Hypothalamus (tissue), 51 donors: Measurements from ENCODE around the gene MRPL48.
"Not testable (repeated sequence)": the region's sequence is repeated elsewhere in the genome, so short reads cannot be mapped to it uniquely, and the experiment has no call there.

ENCODE experiments used
- DNase-seq, 51 donors: peaks; one replicate each; lab custom pipeline; 2025; lab: John Stamatoyannopoulos, UW

The MRPL48 gene

DNA sequence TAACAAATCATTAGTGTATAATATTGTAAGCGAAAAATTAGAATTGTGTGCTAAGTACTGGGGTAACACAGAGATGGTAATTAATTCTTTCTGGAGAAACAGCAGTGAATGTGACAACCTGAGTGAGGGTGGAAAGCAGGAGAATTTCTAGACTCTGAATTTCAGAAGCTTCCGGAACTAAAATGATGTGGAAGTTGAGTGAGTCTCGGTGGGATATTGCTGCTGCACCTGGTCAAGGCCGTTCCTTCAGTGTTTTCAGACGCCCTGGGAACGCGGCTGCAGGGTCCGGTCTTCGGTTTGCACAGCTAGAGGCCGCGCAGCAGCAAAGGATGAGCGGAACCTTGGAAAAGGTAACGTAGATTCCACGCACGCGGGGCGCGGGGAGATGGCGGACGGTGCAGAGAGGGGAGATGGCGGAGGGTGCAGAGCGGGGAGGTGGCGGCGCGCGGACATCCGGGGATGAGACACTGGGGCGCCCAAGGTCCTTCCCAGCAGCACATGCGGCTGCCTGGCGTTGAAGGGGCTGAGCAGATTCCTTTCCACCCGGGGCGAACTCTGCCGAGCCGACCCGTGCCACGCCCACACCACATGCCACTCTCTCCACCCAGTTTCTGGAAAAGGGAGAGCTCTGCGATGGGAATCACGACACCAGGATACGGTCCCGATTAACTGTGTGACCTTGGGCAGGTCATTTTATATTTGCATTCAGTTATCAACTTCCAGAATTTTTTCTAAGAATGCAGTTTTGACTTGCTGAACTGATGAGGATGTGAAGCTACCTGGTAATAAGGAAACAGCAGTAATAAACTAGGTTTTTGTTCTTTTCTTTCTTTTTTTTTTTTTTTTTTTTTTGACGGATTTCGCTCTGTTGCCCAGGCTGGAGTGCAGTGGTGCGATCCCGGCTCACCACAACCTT lies at the start of gene MRPL48:
MRPL48 (plus strand) TSS at position 232 of the 916 bp plus-strand sequence; CDS start at position 330, 98 bp downstream.
- DNase-seq, result peak; percentile 46 to 98 (median 78)

- no peak for DNase-seq
Observed at GRCh38 chr11:73743045-73743444, 44.6 kb upstream of the MRPL48 start.

GRCh38 chr11:73746701-73747100 lies 41.0 kb upstream of the MRPL48 start:
- DNase-seq, result no peak

DNA sequence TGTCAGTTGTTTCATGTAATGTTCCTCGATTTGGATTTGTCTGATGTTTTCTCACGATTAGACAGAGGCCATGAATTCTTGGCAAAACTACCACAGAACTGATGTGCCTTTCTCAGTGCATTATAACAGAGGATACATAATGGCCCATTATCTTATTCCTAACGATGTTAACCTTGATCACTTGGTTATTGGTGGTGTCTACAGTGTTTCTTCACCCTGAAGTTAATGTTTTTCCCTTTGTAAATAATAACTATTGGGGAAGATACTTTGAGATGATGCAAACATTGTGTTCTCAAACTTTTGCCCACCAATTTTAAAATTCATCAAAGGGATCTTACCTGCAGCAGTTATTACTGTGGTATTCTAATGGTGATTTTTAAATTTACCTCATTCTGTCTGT lies 39.9 kb upstream of the MRPL48 start:
- DNase-seq, result no peak

DNA sequence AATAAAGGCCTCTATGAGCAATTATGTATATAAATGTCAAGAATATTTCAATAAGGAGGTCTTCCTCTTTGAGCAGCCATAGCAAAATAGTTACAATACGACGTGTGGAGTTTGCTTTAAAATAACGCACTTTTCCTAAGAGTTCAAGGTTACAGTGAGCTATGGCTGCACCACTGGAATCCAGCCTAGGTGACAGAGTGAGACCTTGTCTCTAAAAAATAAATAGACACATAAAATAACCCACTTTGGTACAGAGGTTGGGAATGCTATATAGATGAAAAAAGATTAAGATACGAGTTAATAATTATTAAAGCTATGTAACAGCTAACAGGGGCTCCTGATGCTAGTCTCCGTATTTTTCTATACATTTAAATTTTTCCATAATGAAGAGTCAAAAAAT lies 39.4 kb upstream of the MRPL48 start:
- no peak for DNase-seq

GRCh38 chr11:73749118-73749517 lies 38.6 kb upstream of the MRPL48 start:
- no peak for DNase-seq

- DNase-seq, result no peak
Observed at GRCh38 chr11:73750228-73750627, 37.4 kb upstream of the MRPL48 start.

DNA sequence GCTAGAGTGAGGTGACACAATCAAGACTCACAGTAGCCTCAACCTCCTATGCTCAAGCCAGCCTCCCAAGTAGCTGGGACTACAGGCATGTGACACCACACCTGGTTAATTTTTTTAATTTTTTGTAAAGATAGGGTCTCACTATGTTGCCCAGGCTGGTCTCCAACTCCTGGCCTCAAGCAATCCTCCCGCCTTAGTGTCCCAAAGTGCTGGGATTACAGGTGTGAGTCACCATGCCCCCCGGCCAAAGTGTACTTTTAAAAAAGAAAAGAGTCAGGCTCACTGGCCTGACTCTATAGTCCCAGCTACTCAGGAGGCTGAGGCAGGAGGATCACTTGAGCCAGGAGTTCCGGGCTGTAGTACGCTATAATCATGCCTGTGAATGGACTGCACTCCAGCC lies 36.8 kb upstream of the MRPL48 start:
- not testable (repeated sequence) for DNase-seq

DNA sequence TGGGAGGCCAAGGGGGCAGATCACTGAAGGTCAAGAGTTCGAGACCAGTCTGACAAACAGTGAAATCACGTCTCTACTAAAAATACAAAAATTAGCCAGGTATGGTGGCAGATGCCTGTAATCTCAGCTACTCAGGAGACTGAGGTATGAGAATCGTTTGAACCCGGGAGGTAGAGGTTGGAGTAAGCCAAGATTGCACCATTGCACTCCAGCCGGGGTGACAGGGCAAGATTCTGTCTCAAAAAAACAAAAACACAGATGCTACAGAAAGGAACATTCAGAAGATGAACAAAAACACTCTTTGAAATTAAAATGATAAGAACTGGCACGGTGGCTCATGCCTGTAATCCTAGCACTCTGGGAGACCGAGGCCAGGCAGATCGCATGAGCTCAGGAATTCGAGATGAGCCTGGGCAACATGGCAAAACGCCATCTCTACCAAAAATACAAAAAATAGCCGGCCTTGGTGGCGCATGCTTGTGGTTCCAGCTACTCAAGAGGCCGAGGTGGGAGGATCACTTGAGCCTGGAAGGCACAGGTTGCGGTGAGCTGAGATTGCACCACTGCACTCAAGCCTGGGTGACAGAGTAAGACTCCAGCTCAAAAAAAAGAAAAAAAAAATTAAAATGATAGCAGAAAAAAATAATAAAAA lies 35.3 kb upstream of the MRPL48 start:
- no peak for DNase-seq

DNA sequence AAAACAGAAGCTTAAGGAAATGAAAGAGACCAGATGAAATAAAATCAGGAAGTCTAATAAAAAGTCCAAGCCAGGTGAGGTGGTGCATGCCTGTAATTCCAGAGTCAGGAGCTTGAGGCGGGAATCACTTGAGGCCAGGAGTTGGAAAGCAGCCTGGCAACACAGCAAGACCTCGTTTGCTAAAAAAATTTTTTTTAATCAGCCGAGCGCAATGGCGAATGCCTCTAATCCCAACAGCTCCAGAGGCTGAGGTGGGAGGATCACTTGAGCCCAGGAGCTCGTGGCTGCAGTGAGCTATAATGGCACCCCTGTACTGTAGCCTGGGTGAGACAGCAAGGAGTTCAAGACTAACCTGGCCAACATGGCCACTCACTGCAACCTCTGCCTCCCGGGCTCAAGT lies 34.8 kb upstream of the MRPL48 start:
- DNase-seq, result no peak

GRCh38 chr11:73753938-73754337 lies 33.7 kb upstream of the MRPL48 start:
- no peak for DNase-seq

DNA sequence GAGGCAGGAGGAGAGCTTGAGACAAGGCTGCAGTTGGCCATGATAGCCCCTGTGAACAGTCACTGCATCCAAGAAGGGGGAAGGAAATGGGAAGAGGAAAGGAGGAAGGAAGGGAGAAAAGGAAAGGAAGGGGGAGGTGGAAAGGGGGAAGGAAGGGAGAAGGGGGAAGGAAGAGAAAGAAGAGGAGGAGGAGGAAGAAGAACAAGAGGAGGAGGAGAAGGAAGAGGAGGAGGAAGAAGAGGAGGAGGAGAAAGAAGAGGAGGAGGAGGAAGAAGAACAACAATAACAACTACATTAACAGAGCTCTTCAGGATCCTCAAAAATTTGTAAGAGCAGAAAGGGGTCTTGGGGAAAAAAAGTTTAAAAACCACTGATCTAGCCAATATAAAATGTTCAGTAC lies 32.0 kb upstream of the MRPL48 start:
- no peak for DNase-seq

GRCh38 chr11:73757598-73757997 lies 30.1 kb upstream of the MRPL48 start:
- no peak for DNase-seq

DNA sequence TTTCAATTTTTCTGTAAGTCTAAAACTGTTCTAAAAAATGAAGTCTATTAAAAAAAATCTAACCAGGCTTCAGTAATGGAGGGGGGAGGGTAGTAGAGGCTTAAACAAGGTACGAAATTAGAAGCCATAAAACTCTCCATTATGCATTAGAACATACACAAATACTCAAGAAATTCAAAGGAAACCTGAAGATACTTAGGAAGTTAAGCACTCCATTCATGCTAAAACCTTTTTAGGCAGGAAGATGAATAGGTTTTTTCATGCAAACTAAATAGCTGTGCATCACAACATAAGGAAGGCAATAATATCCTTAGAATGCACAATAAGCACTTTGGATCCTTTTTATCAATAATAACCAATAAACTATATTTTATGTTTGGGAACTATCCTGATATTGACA lies 29.2 kb upstream of the MRPL48 start:
- DNase-seq, result no peak

DNA sequence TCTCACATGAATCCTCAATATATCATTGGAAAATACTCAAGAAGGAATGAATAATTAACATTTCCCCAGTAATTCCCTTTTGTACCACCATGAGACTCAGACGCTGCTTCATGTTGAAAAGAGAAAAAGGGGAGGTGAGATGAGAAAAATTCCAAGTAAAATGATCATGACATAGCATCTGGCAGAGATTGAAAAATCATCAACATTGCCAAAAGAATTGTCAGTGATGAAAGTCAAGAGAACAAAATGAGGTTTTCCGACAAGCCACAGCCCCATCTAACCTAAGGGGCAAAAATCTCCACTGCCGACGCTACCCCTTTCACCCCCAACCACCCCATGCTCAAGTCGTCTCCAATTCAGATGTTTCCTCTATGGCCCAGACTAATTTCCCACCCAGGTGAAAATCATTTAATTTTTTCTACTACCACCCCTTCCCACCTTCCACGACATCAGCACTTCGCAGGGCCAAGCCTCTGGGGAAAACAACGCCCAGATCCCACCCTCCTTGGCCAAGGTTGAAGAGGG lies 28.0 kb upstream of the MRPL48 start:
- peak in 3 of 51 donors; percentile 30 to 55 (median 44) for DNase-seq

DNA sequence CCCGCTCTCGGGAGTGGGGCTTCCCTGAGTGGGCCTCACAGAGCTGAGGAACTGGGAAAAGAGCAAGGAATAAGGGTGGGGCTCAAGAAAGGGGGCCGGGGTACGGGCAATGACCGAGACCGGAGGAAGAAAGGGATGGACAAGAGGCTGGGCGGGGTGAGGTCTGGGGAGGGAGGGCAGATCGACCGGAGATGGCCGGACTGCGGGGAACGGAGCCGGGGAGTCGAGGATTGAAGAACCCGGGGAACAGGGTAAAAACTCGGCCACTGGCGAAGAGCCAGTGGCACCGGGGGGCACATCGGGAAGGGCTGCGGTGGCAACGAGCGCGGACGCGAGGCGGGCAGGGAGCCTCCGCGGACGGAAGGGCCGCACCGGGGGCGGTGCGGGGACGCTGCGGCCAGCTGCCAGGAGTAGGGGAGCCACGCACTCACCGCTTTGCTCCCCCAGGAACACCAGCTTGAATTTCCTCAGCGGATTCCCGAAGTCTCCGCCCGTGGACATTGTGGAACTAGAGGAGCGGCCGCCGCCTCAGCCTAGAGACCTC lies 27.5 kb upstream of the MRPL48 start:
- peak in 40 of 51 donors; percentile 18 to 68 (median 38) for DNase-seq

GRCh38 chr11:73760679-73761402 lies 26.8 kb upstream of the MRPL48 start, which contains the start of gene RAB6A:
Gene RAB6A, minus strand, starts transcription at chr11:73761074. Its CDS starts 439 bp downstream, at chr11:73760635.
- peak; percentile 84 to 100 (median 99) for DNase-seq

DNA sequence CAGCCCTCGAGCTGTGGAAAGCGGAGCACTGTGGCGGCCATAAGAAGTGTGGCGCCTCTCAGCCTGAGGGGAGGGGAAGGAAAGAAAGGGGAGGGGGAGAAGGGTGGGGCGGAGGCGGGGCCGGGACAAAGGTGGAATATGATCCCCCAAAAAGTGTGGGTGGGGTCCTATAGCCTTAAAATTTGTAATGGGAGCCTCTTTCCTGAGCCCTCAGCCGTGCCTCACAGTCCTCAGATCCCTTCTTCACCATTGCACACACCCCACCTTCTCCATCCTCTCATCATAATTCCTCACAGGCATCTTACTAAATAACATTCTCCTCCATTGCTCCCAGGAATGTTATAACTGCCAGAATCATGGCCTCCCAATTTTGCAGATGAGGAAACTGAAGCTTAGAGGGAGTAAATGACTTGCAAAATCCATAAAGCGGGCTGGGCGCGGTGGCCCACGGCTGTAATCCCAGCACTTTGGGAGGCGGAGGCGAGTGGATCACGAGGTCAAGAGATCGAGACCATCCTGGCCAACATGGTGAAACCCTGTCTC lies 26.2 kb upstream of the MRPL48 start:
- DNase-seq, result no peak

- no peak for DNase-seq
Observed at GRCh38 chr11:73762732-73763131, 24.9 kb upstream of the MRPL48 start.

GRCh38 chr11:73766763-73767162 lies 20.9 kb upstream of the MRPL48 start:
- peak in 1 of 51 donors; percentile 27 for DNase-seq
